ENCODE data around the gene SLC38A5.

DNA sequence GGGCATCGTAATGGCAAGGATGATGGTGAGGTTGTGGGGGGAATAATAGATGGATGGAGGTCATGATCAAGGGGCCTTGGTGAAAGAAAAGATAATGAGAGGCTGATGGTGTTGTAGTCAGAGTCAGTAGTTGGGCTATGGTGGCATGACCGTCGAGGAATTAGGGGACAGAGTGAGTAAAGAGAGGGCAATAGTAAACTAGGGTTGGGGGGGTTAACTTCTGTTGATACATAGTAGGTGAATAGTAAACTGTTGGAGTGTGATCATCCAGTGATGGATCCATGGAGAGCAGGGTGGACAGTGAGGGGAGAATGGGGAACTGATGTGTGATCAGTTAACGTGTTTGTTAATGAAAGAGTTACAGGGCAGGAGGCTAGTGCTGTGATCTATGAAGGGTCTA, 6.9 kb upstream of the SLC38A5 start:
- TF ChIP-seq, protein P1, sequence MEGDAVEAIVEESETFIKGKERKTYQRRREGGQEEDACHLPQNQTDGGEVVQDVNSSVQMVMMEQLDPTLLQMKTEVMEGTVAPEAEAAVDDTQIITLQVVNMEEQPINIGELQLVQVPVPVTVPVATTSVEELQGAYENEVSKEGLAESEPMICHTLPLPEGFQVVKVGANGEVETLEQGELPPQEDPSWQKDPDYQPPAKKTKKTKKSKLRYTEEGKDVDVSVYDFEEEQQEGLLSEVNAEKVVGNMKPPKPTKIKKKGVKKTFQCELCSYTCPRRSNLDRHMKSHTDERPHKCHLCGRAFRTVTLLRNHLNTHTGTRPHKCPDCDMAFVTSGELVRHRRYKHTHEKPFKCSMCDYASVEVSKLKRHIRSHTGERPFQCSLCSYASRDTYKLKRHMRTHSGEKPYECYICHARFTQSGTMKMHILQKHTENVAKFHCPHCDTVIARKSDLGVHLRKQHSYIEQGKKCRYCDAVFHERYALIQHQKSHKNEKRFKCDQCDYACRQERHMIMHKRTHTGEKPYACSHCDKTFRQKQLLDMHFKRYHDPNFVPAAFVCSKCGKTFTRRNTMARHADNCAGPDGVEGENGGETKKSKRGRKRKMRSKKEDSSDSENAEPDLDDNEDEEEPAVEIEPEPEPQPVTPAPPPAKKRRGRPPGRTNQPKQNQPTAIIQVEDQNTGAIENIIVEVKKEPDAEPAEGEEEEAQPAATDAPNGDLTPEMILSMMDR (IDR thresholded peaks at IDR 0.05; ENCODE audit: insufficient read depth, low read length): no peak
- no peak for TF ChIP-seq POLR2AphosphoS5 (IDR thresholded peaks at IDR 0.05; ENCODE audit: low read depth)
- TF ChIP-seq, protein P2, sequence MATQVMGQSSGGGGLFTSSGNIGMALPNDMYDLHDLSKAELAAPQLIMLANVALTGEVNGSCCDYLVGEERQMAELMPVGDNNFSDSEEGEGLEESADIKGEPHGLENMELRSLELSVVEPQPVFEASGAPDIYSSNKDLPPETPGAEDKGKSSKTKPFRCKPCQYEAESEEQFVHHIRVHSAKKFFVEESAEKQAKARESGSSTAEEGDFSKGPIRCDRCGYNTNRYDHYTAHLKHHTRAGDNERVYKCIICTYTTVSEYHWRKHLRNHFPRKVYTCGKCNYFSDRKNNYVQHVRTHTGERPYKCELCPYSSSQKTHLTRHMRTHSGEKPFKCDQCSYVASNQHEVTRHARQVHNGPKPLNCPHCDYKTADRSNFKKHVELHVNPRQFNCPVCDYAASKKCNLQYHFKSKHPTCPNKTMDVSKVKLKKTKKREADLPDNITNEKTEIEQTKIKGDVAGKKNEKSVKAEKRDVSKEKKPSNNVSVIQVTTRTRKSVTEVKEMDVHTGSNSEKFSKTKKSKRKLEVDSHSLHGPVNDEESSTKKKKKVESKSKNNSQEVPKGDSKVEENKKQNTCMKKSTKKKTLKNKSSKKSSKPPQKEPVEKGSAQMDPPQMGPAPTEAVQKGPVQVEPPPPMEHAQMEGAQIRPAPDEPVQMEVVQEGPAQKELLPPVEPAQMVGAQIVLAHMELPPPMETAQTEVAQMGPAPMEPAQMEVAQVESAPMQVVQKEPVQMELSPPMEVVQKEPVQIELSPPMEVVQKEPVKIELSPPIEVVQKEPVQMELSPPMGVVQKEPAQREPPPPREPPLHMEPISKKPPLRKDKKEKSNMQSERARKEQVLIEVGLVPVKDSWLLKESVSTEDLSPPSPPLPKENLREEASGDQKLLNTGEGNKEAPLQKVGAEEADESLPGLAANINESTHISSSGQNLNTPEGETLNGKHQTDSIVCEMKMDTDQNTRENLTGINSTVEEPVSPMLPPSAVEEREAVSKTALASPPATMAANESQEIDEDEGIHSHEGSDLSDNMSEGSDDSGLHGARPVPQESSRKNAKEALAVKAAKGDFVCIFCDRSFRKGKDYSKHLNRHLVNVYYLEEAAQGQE (IDR thresholded peaks at IDR 0.05; ENCODE audit: insufficient replicate concordance, low read depth): no peak
- no peak for TF ChIP-seq GABPA (IDR thresholded peaks at IDR 0.05; ENCODE audit: low read depth)
